ENCODE results near the gene NKIRAS2. TPM values are rescaled to one million over a fixed set of nuclear protein-coding genes. Genes with fewer than 3 reads are reported as not detected.

NKIRAS2 gene
- total and polyA plus RNA-seq, 4 donors, result 16.4 to 20.7 (median 17.4) TPM

DNA sequence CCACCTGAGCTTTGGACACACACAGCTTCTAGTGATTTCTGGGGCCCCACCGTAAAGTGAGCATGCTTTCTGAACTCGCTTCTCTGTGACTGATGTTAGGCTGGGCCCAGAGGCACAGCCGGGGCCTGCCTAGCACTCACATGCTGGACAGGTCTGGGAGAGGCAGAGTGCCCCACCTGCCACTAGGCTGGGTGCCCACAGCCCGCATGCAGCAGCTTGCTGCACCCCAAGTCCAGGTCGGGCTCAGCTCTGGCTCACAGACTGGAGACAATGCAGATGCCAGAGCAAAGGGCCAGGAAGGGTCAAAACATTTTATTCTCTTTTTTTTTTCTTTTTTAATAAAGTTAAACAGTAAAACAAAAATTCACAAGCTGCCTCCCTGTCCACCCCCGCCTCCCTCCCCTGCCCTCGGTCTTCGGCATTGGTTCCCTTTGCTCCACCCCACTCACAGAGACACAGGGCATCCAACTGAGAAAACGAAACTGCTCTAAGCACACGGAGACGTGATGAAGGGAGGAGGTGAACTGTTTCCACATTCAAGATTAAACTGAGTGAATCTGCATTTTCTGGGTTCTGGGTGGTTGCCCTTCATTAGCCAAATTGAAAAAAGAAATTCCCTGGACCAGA lies 43.6 kb upstream of the NKIRAS2 start:
- H3K9me3 ChIP-seq (ENCODE audit: control insufficient read depth in 4 of 4, low read length in 3 of 4), result no peaks in the 10 kb centered on the region
- WGBS, result 39% methylated on average over 11 of the region's 11 CpGs
- TF ChIP-seq RXRA (IDR thresholded peaks at IDR 0.05) (peak in 1 of 2 donors; percentile 25), RAD21 (IDR thresholded peaks at IDR 0.05) (peak in 1 of 2 donors; percentile 19), EGR1 (IDR thresholded peaks at IDR 0.05; ENCODE audit: low read depth in 2 of 2) (peak; percentile 40 to 58), HNF4A (conservative IDR thresholded peaks at IDR 0.05) (peak; percentile 16 to 20), YY1 (IDR thresholded peaks at IDR 0.05) (peak; percentile 16), SP1 (IDR thresholded peaks at IDR 0.05) (peak; percentile 23)
- TF ChIP-seq, protein P1, sequence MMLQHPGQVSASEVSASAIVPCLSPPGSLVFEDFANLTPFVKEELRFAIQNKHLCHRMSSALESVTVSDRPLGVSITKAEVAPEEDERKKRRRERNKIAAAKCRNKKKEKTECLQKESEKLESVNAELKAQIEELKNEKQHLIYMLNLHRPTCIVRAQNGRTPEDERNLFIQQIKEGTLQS (IDR thresholded peaks at IDR 0.05), result no peak
- TF ChIP-seq, protein P2, sequence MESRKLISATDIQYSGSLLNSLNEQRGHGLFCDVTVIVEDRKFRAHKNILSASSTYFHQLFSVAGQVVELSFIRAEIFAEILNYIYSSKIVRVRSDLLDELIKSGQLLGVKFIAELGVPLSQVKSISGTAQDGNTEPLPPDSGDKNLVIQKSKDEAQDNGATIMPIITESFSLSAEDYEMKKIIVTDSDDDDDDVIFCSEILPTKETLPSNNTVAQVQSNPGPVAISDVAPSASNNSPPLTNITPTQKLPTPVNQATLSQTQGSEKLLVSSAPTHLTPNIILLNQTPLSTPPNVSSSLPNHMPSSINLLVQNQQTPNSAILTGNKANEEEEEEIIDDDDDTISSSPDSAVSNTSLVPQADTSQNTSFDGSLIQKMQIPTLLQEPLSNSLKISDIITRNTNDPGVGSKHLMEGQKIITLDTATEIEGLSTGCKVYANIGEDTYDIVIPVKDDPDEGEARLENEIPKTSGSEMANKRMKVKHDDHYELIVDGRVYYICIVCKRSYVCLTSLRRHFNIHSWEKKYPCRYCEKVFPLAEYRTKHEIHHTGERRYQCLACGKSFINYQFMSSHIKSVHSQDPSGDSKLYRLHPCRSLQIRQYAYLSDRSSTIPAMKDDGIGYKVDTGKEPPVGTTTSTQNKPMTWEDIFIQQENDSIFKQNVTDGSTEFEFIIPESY (IDR thresholded peaks at IDR 0.05), result no peak
- H3K9ac ChIP-seq (ENCODE audit: low read depth in 1 of 2, low read length in 2 of 2), result peak overlapping the region; percentile 51 to 78
- no peaks in the 10 kb centered on the region for H3K27me3 ChIP-seq (ENCODE audit: control insufficient read depth in 4 of 4, insufficient read depth in 4 of 4, low read length in 3 of 4)
- peaks cover 17 to 44% (median 33%) of the 10 kb centered on the region in 4 donors for H3K36me3 ChIP-seq (ENCODE audit: control insufficient read depth in 4 of 4, insufficient read depth in 3 of 4, low read depth in 1 of 4, low read length in 3 of 4)
- no peak overlapping the region for H3K4me3 ChIP-seq (ENCODE audit: low read depth in 1 of 3, low read length in 3 of 3)
- peak overlapping the region; percentile 62 to 79 for H3K27ac ChIP-seq (ENCODE audit: low read depth in 1 of 2, low read length in 2 of 2)
- peaks cover 11 to 44% (median 31%) of the 10 kb centered on the region in 4 donors for H3K4me1 ChIP-seq (ENCODE audit: control insufficient read depth in 4 of 4, insufficient read depth in 4 of 4, low read length in 3 of 4)
- DNase-seq (ENCODE audit: low spot score), result no peak

DNA sequence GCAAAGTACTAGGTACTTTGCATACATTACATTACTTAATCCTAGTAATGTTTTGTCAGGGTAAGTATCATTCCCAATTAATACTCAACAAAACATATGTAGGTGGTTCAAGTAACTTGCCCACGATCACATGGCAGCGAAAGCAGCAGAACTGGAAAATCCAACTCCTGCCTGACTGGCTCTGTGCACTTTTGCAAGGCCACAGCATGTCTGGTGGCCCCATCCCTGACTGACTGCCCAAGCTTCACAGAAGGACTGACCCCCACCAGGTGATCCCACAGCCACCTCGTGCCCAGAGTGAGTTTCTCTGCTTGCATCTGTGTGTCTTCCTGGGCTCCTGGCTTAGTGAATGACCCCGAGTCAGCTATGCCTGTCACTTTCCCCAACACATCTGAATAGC lies 41.9 kb upstream of the NKIRAS2 start:
- DNase-seq (ENCODE audit: low spot score), result no peak
- 94% methylated on average over 4 of the region's 4 CpGs for WGBS
- H3K9me3 ChIP-seq (ENCODE audit: control insufficient read depth in 4 of 4, low read length in 3 of 4), result no peaks in the 10 kb centered on the region
- H3K9ac ChIP-seq (ENCODE audit: low read depth in 1 of 2, low read length in 2 of 2), result no peak overlapping the region
- H3K27ac ChIP-seq (ENCODE audit: low read depth in 1 of 2, low read length in 2 of 2), result no peak overlapping the region
- H3K4me1 ChIP-seq (ENCODE audit: control insufficient read depth in 4 of 4, insufficient read depth in 4 of 4, low read length in 3 of 4), result peaks cover 9 to 29% (median 21%) of the 10 kb centered on the region in 4 donors
- H3K4me3 ChIP-seq (ENCODE audit: low read depth in 1 of 3, low read length in 3 of 3), result no peak overlapping the region
- H3K27me3 ChIP-seq (ENCODE audit: control insufficient read depth in 4 of 4, insufficient read depth in 4 of 4, low read length in 3 of 4), result no peaks in the 10 kb centered on the region
- peaks cover 19 to 55% (median 42%) of the 10 kb centered on the region in 4 donors for H3K36me3 ChIP-seq (ENCODE audit: control insufficient read depth in 4 of 4, insufficient read depth in 3 of 4, low read depth in 1 of 4, low read length in 3 of 4)
- no peak for TF ChIP-seq RAD21 (IDR thresholded peaks at IDR 0.05)
- no peak for TF ChIP-seq NR2F2 (IDR thresholded peaks at IDR 0.05)
- TF ChIP-seq TAF1 (conservative IDR thresholded peaks at IDR 0.05), result no peak
- TF ChIP-seq HNF4G (IDR thresholded peaks at IDR 0.05), result no peak
- TF ChIP-seq, protein P2 (IDR thresholded peaks at IDR 0.05), result no peak
- TF ChIP-seq FOXA2 (IDR thresholded peaks at IDR 0.05), result no peak
- TF ChIP-seq, protein P3, sequence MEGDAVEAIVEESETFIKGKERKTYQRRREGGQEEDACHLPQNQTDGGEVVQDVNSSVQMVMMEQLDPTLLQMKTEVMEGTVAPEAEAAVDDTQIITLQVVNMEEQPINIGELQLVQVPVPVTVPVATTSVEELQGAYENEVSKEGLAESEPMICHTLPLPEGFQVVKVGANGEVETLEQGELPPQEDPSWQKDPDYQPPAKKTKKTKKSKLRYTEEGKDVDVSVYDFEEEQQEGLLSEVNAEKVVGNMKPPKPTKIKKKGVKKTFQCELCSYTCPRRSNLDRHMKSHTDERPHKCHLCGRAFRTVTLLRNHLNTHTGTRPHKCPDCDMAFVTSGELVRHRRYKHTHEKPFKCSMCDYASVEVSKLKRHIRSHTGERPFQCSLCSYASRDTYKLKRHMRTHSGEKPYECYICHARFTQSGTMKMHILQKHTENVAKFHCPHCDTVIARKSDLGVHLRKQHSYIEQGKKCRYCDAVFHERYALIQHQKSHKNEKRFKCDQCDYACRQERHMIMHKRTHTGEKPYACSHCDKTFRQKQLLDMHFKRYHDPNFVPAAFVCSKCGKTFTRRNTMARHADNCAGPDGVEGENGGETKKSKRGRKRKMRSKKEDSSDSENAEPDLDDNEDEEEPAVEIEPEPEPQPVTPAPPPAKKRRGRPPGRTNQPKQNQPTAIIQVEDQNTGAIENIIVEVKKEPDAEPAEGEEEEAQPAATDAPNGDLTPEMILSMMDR (IDR thresholded peaks at IDR 0.05; ENCODE audit: low read depth, low read length, missing input control), result no peak
- TF ChIP-seq, protein P4, sequence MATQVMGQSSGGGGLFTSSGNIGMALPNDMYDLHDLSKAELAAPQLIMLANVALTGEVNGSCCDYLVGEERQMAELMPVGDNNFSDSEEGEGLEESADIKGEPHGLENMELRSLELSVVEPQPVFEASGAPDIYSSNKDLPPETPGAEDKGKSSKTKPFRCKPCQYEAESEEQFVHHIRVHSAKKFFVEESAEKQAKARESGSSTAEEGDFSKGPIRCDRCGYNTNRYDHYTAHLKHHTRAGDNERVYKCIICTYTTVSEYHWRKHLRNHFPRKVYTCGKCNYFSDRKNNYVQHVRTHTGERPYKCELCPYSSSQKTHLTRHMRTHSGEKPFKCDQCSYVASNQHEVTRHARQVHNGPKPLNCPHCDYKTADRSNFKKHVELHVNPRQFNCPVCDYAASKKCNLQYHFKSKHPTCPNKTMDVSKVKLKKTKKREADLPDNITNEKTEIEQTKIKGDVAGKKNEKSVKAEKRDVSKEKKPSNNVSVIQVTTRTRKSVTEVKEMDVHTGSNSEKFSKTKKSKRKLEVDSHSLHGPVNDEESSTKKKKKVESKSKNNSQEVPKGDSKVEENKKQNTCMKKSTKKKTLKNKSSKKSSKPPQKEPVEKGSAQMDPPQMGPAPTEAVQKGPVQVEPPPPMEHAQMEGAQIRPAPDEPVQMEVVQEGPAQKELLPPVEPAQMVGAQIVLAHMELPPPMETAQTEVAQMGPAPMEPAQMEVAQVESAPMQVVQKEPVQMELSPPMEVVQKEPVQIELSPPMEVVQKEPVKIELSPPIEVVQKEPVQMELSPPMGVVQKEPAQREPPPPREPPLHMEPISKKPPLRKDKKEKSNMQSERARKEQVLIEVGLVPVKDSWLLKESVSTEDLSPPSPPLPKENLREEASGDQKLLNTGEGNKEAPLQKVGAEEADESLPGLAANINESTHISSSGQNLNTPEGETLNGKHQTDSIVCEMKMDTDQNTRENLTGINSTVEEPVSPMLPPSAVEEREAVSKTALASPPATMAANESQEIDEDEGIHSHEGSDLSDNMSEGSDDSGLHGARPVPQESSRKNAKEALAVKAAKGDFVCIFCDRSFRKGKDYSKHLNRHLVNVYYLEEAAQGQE (IDR thresholded peaks at IDR 0.05), result no peak
- TF ChIP-seq SP1 (IDR thresholded peaks at IDR 0.05), result no peak
- TF ChIP-seq, protein P1 (IDR thresholded peaks at IDR 0.05), result no peak
- TF ChIP-seq JUND (IDR thresholded peaks at IDR 0.05), result no peak
- TF ChIP-seq RXRA (IDR thresholded peaks at IDR 0.05), result no peak
- TF ChIP-seq GABPA (IDR thresholded peaks at IDR 0.05 in 1 of 2, conservative IDR thresholded peaks at IDR 0.05 in 1 of 2), result no peak
- TF ChIP-seq, protein P5, sequence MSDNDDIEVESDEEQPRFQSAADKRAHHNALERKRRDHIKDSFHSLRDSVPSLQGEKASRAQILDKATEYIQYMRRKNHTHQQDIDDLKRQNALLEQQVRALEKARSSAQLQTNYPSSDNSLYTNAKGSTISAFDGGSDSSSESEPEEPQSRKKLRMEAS (IDR thresholded peaks at IDR 0.05), result no peak
- TF ChIP-seq EGR1 (IDR thresholded peaks at IDR 0.05; ENCODE audit: low read depth in 2 of 2), result no peak
- no peak for TF ChIP-seq HNF4A (conservative IDR thresholded peaks at IDR 0.05)
- TF ChIP-seq YY1 (IDR thresholded peaks at IDR 0.05), result no peak
- no peak for TF ChIP-seq FOXA1 (IDR thresholded peaks at IDR 0.05)
